Mucosa of descending colon (tissue), 3 donors: ENCODE data around the gene GRIK3. TPM values are rescaled to one million over a fixed set of nuclear protein-coding genes. Genes with fewer than 3 reads are reported as not detected.

Experiments
- ATAC-seq: fragments of 200-7000 bp; cut with Tn5 transposase; one replicate; pipeline ENCODE4 v1.9.1; 2020; ENCODE audit warnings: mild to moderate bottlenecking, moderate library complexity
- DNase-seq, 3 donors: peaks; one replicate each; pipeline ENCODE4 v3.0.0-alpha.2; 2020
- H3K36me3 ChIP-seq: fragments of 200-600 bp; one replicate; pipeline ENCODE4 v1.8.0; 2021; ENCODE audit warnings: low read depth, mild to moderate bottlenecking
- H3K4me1 ChIP-seq: fragments of 200-600 bp; one replicate; pipeline ENCODE4 v1.8.0; 2021; ENCODE audit warnings: low read depth, mild to moderate bottlenecking
- H3K4me3 ChIP-seq: fragments of 200-600 bp; one replicate; pipeline ENCODE4 v1.8.0; 2021; ENCODE audit warnings: mild to moderate bottlenecking
- H3K9me3 ChIP-seq: fragments of 200-600 bp; one replicate; pipeline ENCODE4 v1.8.0; 2021; ENCODE audit warnings: mild to moderate bottlenecking
- intact Hi-C, 2 donors: fragments of 100-400 bp; cut with DNase I in 1 of 2; cut with micrococcal nuclease in 1 of 2; formaldehyde crosslinking; loops; one replicate each; pipeline versions ENCODE4 v1.11.0 to v1.11.1; 2022; cut with DNase I, micrococcal nuclease
- total RNA-seq, 3 donors: library from RNA; stranded (reverse); fragmentation: NEBNext Ultra II Directional in 2 of 3; extraction: Animal tissue kit (Norgen Biotek cat#: 25700) in 2 of 3; gene quantifications; one replicate each; pipeline versions ENCODE4 v1.2.1 to v1.2.4, GENCODE V29; 2021 to 2023
- TF ChIP-seq, protein P1 (sequence below): fragments of 200-600 bp; IDR thresholded peaks from one replicate; pipeline ENCODE4 v1.8.0; 2022; ENCODE audit warnings: antibody characterized with exemption, mild to moderate bottlenecking
- donor health status: DM: no; HTN: no; CAD: no; lungs with moderate emphysema.
- donor health status: DM: no; HTN: no; CAD: no.
- donor health status: DM: no; HTN: yes; CAD: no.

The GRIK3 gene
- total RNA-seq, 3 donors from 2014 or later = 0.41 to 13.6 (median 1.5) TPM

DNA sequence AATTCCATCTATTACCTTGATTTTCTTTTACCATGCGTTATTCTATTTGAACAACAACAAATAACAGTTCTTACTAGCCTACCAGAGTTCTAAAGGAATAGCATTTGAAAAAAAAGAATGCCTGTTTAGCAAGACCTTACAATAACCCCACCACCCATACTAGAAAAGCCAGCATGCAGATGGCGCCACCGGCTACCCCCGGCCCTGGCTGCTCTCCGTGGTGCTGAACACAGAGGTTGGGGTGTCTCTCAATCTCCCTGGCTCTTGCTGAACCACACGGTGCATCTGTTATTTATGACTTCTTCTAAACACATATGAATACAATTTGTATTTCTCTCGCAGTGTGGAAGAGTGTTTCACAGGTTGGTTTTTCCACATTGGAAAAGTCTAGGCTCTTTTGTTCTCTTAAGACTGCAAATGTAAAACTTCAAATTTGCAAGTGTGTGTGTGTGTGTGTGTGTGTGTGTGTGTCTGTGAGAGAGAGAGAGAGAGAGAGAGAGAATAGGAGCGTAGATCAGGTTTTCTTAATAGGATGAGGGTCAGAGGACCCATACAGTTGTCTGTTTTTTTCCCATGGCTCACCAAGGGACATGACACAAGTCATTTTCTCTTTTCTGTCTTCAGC, 13.6 kb downstream of the GRIK3 start:
- TF ChIP-seq, protein P1, sequence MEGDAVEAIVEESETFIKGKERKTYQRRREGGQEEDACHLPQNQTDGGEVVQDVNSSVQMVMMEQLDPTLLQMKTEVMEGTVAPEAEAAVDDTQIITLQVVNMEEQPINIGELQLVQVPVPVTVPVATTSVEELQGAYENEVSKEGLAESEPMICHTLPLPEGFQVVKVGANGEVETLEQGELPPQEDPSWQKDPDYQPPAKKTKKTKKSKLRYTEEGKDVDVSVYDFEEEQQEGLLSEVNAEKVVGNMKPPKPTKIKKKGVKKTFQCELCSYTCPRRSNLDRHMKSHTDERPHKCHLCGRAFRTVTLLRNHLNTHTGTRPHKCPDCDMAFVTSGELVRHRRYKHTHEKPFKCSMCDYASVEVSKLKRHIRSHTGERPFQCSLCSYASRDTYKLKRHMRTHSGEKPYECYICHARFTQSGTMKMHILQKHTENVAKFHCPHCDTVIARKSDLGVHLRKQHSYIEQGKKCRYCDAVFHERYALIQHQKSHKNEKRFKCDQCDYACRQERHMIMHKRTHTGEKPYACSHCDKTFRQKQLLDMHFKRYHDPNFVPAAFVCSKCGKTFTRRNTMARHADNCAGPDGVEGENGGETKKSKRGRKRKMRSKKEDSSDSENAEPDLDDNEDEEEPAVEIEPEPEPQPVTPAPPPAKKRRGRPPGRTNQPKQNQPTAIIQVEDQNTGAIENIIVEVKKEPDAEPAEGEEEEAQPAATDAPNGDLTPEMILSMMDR = no peak
- intact Hi-C loops = no loop called here
- no peaks in the 10 kb centered on the region for H3K36me3 ChIP-seq
- DNase-seq (no peak), ATAC-seq (no peak)
- H3K4me1 ChIP-seq = no peaks in the 10 kb centered on the region
- H3K9me3 ChIP-seq = no peaks in the 10 kb centered on the region
- H3K4me3 ChIP-seq = no peak overlapping the region

- intact Hi-C loops = no loop called here
Measured at GRCh38 chr1:37018510-37018909, 15.8 kb downstream of the GRIK3 start.

DNA sequence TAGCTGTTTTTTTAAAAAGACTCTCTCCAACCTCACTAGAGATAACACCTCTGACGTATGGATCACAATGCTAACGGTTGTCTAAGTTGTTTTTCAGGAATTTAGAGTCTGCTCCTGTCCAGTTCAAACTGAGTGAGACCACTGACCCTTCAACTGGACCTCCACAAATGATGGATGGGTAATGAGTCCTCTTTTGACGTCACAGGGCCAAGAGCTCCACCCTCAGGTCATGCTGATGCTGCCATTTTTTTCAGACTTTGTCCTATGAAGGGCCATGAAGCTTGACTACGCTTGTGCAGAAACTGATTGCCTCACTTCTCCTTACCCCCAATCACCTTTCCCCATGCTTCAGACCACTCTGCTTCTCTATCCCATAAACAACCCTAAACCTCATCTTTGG, 16.6 kb downstream of the GRIK3 start:
- no peak for DNase-seq
- no peak overlapping the region for H3K4me3 ChIP-seq
- H3K4me1 ChIP-seq = no peaks in the 10 kb centered on the region
- ATAC-seq = no peak
- intact Hi-C loops = no loop called here
- TF ChIP-seq, protein P1 = no peak
- no peaks in the 10 kb centered on the region for H3K9me3 ChIP-seq
- H3K36me3 ChIP-seq = no peaks in the 10 kb centered on the region

More at GRCh38 chr1:37018510-37018909, 15.8 kb downstream of the GRIK3 start:
- no peaks in the 10 kb centered on the region for H3K9me3 ChIP-seq
- no peaks in the 10 kb centered on the region for H3K4me1 ChIP-seq
- TF ChIP-seq, protein P1 = no peak
- no peak for ATAC-seq
- H3K4me3 ChIP-seq = no peak overlapping the region
- no peaks in the 10 kb centered on the region for H3K36me3 ChIP-seq
- no peak for DNase-seq

DNA sequence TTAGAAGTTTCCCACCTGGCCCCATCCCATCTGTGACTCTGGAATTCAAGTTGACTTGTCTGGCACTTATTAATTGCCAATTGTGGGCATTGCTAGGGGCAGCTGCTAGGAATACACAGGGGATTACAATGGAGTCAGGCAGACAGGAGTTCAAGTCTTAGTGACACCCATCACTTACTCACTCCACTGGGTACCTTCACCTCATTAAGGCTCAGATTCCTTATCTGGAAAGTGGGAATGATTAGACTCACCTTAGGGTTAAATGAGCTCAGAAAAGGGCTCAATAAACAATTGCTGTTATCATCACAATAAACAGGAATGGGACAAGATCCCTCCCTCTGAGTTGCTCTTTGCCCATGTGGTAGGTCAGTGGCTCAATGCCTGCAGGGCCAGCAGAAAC, 18.2 kb downstream of the GRIK3 start:
- H3K36me3 ChIP-seq = no peaks in the 10 kb centered on the region
- no peak overlapping the region for H3K4me3 ChIP-seq
- ATAC-seq (no peak), DNase-seq (no peak)
- TF ChIP-seq, protein P1 = no peak
- no peaks in the 10 kb centered on the region for H3K9me3 ChIP-seq
- intact Hi-C loops = no loop called here
- H3K4me1 ChIP-seq = no peaks in the 10 kb centered on the region

GRCh38 chr1:37015713-37016112, 18.6 kb downstream of the GRIK3 start:
- no peak for DNase-seq
- no peak for ATAC-seq
- no peak overlapping the region for H3K4me3 ChIP-seq
- TF ChIP-seq, protein P1 = no peak
- no peaks in the 10 kb centered on the region for H3K36me3 ChIP-seq
- no peaks in the 10 kb centered on the region for H3K9me3 ChIP-seq
- no peaks in the 10 kb centered on the region for H3K4me1 ChIP-seq
- intact Hi-C loops = no loop called here

DNA sequence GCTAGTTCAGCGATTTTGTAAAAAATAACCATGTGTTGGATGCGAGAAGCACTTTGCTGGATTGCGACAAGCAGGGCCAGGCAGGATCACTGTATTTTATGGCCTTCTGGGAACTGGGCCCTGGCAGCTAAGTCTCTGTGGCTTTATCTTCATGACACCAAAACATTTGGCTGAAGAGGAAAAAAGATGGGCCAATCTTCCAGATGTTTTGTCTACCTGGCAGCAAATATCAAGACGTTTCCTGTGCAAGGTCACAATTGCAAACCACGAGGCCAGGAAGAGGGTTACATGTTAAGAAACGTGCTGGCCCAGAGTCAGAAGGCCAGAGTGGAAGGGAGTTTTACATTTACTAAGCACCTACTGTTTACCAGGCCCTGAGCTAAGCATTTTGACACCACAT, 22.1 kb downstream of the GRIK3 start:
- intact Hi-C loops = no loop called here
- DNase-seq (no peak), ATAC-seq (no peak)
- Histone ChIP-seq H3K36me3 (no peaks in the 10 kb centered on the region), H3K4me1 (no peaks in the 10 kb centered on the region), H3K4me3 (no peak overlapping the region), H3K9me3 (no peaks in the 10 kb centered on the region)
- TF ChIP-seq, protein P1 = no peak
